ENCODE measurements around the gene PTPRR. TPM values are rescaled to one million over a fixed set of nuclear protein-coding genes. Genes with fewer than 3 reads are reported as not detected.

Gene PTPRR
- total RNA-seq, 4 donors from 2014 or later: 0.57 to 2.1 (median 0.84) TPM

GRCh38 chr12:70709022-70709421, 211.5 kb downstream of the PTPRR start:
- Histone ChIP-seq H3K4me3 (no peak overlapping the region), H3K9me3 (no peaks in the 10 kb centered on the region), H3K27me3 (no peaks in the 10 kb centered on the region), H3K27ac (replicated peaks in 1 of 4) (no peak overlapping the region), H3K36me3 (no peaks in the 10 kb centered on the region), H3K4me1 (no peaks in the 10 kb centered on the region)
- intact Hi-C loops (cut with DNase I): no loop called here
- DNase-seq (ENCODE audit: extremely low spot score): no peak
- 83% methylated on average over 2 of the region's 2 CpGs for WGBS
- TF ChIP-seq CTCF (IDR thresholded peaks at IDR 0.05) (no peak), POLR2AphosphoS5 (IDR thresholded peaks at IDR 0.05) (no peak), EP300 (IDR thresholded peaks at IDR 0.05) (no peak), POLR2A (IDR thresholded peaks at IDR 0.05; ENCODE audit: low read depth) (no peak)

GRCh38 chr12:70706611-70707010, 213.9 kb downstream of the PTPRR start:
- no peaks in the 10 kb centered on the region for H3K36me3 ChIP-seq
- no peak overlapping the region for H3K4me3 ChIP-seq
- H3K27ac ChIP-seq (replicated peaks in 1 of 4): no peak overlapping the region
- no peaks in the 10 kb centered on the region for H3K4me1 ChIP-seq
- no peaks in the 10 kb centered on the region for H3K9me3 ChIP-seq
- intact Hi-C loops (cut with DNase I): no loop called here
- WGBS: 91% methylated on average over 2 of the region's 2 CpGs
- no peak for DNase-seq (ENCODE audit: extremely low spot score)
- H3K27me3 ChIP-seq: no peaks in the 10 kb centered on the region
- TF ChIP-seq EP300 (IDR thresholded peaks at IDR 0.05) (no peak), POLR2AphosphoS5 (IDR thresholded peaks at IDR 0.05) (no peak), POLR2A (IDR thresholded peaks at IDR 0.05; ENCODE audit: low read depth) (no peak), CTCF (IDR thresholded peaks at IDR 0.05) (no peak)

- no peak overlapping the region for H3K27ac ChIP-seq (replicated peaks in 1 of 4)
- WGBS: 75% methylated on average over 1 of the region's 1 CpG
- TF ChIP-seq EP300 (IDR thresholded peaks at IDR 0.05): no peak
- no peak for TF ChIP-seq POLR2A (IDR thresholded peaks at IDR 0.05; ENCODE audit: low read depth)
- TF ChIP-seq CTCF (IDR thresholded peaks at IDR 0.05): no peak
- no peaks in the 10 kb centered on the region for H3K27me3 ChIP-seq
- no peaks in the 10 kb centered on the region for H3K4me1 ChIP-seq
- DNase-seq (ENCODE audit: extremely low spot score): no peak
- H3K4me3 ChIP-seq: no peak overlapping the region
- intact Hi-C loops (cut with DNase I): no loop called here
- no peaks in the 10 kb centered on the region for H3K36me3 ChIP-seq
- H3K9me3 ChIP-seq: no peaks in the 10 kb centered on the region
Observed at GRCh38 chr12:70698345-70698744, 222.2 kb downstream of the PTPRR start.

- no peaks in the 10 kb centered on the region for H3K36me3 ChIP-seq
- intact Hi-C loops (cut with DNase I): no loop called here
Observed at GRCh38 chr12:70695361-70696023, 225.0 kb downstream of the PTPRR start.

GRCh38 chr12:70692681-70693288, 227.8 kb downstream of the PTPRR start:
- Histone ChIP-seq H3K27ac (replicated peaks in 1 of 4) (no peak overlapping the region), H3K9me3 (no peaks in the 10 kb centered on the region), H3K27me3 (no peaks in the 10 kb centered on the region), H3K4me3 (no peak overlapping the region), H3K4me1 (no peaks in the 10 kb centered on the region), H3K36me3 (no peaks in the 10 kb centered on the region)
- TF ChIP-seq POLR2AphosphoS5 (IDR thresholded peaks at IDR 0.05) (no peak), EP300 (IDR thresholded peaks at IDR 0.05) (no peak), POLR2A (IDR thresholded peaks at IDR 0.05; ENCODE audit: low read depth) (no peak), CTCF (IDR thresholded peaks at IDR 0.05) (peak in 2 of 3 experiments; percentile 14 to 40)
- DNase-seq (ENCODE audit: extremely low spot score): no peak
- intact Hi-C loops (cut with DNase I): no loop called here

More at GRCh38 chr12:70695361-70696023, 225.0 kb downstream of the PTPRR start:
- Histone ChIP-seq H3K27ac (replicated peaks in 1 of 4) (no peak overlapping the region), H3K4me3 (no peak overlapping the region), H3K9me3 (no peaks in the 10 kb centered on the region), H3K27me3 (no peaks in the 10 kb centered on the region), H3K4me1 (no peaks in the 10 kb centered on the region)
- DNase-seq (ENCODE audit: extremely low spot score): no peak
- 45% methylated on average over 3 of the region's 3 CpGs for WGBS
- TF ChIP-seq POLR2AphosphoS5 (IDR thresholded peaks at IDR 0.05) (peak in 1 of 2 donors; percentile 13), EP300 (IDR thresholded peaks at IDR 0.05) (no peak)

Data from esophagus muscularis mucosa (tissue), 4 donors.